22Rv1 (cell line): ENCODE measurements around the gene RPL7A.

ENCODE experiments used
- ZFX ChIP-seq: fragments of 450-650 bp; IDR thresholded peaks from 2 replicates; pipeline ENCODE4 v1.6.1; 2017; ENCODE audit warnings: antibody characterized with exemption, borderline replicate concordance
- TF ChIP-seq, protein P1 (sequence below): fragments of 450-650 bp; IDR thresholded peaks from 2 replicates; pipeline ENCODE4 v1.5.1; 2017; ENCODE audit warnings: mild to moderate bottlenecking

DNA sequence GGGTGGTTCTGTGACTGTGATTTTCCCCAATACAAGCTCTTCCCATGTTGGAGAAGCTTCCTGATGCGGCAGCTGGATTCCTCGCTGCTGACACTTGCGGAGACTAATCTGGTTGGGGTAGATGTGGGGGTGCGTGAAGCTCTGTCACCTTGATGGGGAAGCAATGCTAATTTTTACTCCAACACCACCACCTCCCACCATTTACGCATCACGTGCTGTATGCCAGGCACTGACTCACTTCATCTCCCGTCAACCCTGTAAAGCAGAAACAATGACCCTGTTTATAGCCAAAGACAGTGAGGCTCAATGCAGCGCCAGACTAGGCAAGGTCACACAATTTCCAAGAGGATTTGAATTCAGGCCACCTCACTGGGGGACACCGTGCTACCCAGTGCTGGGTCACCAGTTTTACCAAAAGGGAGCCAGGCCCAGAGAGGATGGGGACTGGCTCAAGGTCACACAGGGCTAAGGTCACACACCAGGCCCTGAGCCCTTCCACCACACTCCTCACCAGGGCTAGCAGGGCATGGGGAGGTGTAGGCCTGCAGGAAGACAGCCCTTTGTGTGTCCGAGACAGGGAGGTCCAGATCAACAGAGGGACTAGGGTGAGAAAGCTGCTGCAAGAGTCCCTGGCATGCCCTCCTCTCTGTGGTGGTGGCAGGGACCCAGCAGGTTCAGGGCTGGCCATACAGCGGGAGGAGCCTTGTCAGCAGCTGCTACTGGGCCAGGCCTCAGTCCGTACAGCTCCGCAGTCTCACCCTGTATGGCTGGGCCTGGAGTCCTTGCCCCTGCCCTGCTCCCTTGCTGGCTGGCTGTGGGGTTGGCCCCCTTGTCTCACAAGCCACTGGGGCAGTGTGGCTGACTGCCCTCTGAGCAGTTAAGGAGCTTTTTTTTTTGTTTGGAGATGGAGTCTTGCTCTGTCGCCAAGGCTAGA, 31.4 kb downstream of the RPL7A start:
- TF ChIP-seq, protein P1, sequence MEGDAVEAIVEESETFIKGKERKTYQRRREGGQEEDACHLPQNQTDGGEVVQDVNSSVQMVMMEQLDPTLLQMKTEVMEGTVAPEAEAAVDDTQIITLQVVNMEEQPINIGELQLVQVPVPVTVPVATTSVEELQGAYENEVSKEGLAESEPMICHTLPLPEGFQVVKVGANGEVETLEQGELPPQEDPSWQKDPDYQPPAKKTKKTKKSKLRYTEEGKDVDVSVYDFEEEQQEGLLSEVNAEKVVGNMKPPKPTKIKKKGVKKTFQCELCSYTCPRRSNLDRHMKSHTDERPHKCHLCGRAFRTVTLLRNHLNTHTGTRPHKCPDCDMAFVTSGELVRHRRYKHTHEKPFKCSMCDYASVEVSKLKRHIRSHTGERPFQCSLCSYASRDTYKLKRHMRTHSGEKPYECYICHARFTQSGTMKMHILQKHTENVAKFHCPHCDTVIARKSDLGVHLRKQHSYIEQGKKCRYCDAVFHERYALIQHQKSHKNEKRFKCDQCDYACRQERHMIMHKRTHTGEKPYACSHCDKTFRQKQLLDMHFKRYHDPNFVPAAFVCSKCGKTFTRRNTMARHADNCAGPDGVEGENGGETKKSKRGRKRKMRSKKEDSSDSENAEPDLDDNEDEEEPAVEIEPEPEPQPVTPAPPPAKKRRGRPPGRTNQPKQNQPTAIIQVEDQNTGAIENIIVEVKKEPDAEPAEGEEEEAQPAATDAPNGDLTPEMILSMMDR = no peak
- TF ChIP-seq ZFX = no peak
